NCI-H446 (cell line): ENCODE data around the gene CD99L2.
"Not testable (repeated sequence)": the region's sequence is repeated elsewhere in the genome, so short reads cannot be mapped to it uniquely, and the experiment has no call there.

ENCODE experiments used
- DNase-seq, 2 experiments: peaks; one replicate each; lab custom pipeline; 2025; lab: John Stamatoyannopoulos, UW

Gene CD99L2

GRCh38 chrX:150896632-150897031 lies 1.8 kb downstream of the CD99L2 start:
- DNase-seq, result no peak

- no peak for DNase-seq
Measured at GRCh38 chrX:150893936-150894335, 4.5 kb downstream of the CD99L2 start.

- no peak for DNase-seq
Measured at GRCh38 chrX:150889131-150889530, 9.3 kb downstream of the CD99L2 start.

- no peak for DNase-seq
Measured at GRCh38 chrX:150887906-150888465, 10.5 kb downstream of the CD99L2 start.

GRCh38 chrX:150887268-150887667 lies 11.2 kb downstream of the CD99L2 start:
- DNase-seq, result not testable (repeated sequence)

- no peak for DNase-seq
Measured at GRCh38 chrX:150886381-150886780, 12.1 kb downstream of the CD99L2 start.

- no peak for DNase-seq
Measured at GRCh38 chrX:150880808-150881165, 17.7 kb downstream of the CD99L2 start.

GRCh38 chrX:150879855-150880807 lies 18.3 kb downstream of the CD99L2 start:
- DNase-seq, result no peak

- DNase-seq, result not testable (repeated sequence)
Measured at GRCh38 chrX:150875621-150876020, 22.8 kb downstream of the CD99L2 start.

GRCh38 chrX:150874448-150874847 lies 24.0 kb downstream of the CD99L2 start:
- DNase-seq, result no peak

- DNase-seq, result no peak
Measured at GRCh38 chrX:150873616-150874015, 24.9 kb downstream of the CD99L2 start.

GRCh38 chrX:150872773-150873336 lies 25.6 kb downstream of the CD99L2 start:
- DNase-seq, result no peak

GRCh38 chrX:150871341-150871811 lies 27.1 kb downstream of the CD99L2 start:
- no peak for DNase-seq

GRCh38 chrX:150870487-150871340 lies 27.8 kb downstream of the CD99L2 start:
- DNase-seq, result no peak

- no peak for DNase-seq
Measured at GRCh38 chrX:150870029-150870428, 28.4 kb downstream of the CD99L2 start.

GRCh38 chrX:150869450-150869849 lies 29.0 kb downstream of the CD99L2 start:
- no peak for DNase-seq

GRCh38 chrX:150868625-150869024 lies 29.8 kb downstream of the CD99L2 start:
- DNase-seq, result no peak

- DNase-seq, result no peak
Measured at GRCh38 chrX:150864127-150864526, 34.3 kb downstream of the CD99L2 start.

- no peak for DNase-seq
Measured at GRCh38 chrX:150863191-150863590, 35.3 kb downstream of the CD99L2 start.

- DNase-seq, result no peak
Measured at GRCh38 chrX:150857453-150857852, 41.0 kb downstream of the CD99L2 start.

- no peak for DNase-seq
Measured at GRCh38 chrX:150856785-150857184, 41.7 kb downstream of the CD99L2 start.

GRCh38 chrX:150856101-150856500 lies 42.4 kb downstream of the CD99L2 start:
- no peak for DNase-seq
